GM18520 (cell line): Measurements from ENCODE around the gene ADAM12.
"Not testable (repeated sequence)": the region's sequence is repeated elsewhere in the genome, so short reads cannot be mapped to it uniquely, and the experiment has no call there.

ENCODE experiments used
- ATAC-seq: cut with Tn5 transposase; IDR thresholded peaks from one replicate; pipeline ENCODE4 v1.9.1; 2021; ENCODE audit not compliant: unreplicated experiment

Gene ADAM12

GRCh38 chr10:126374435-126374834, 13.8 kb downstream of the ADAM12 start:
- ATAC-seq, result no peak

- no peak for ATAC-seq
Observed at GRCh38 chr10:126373972-126374371, 14.3 kb downstream of the ADAM12 start.

GRCh38 chr10:126373147-126373546, 15.1 kb downstream of the ADAM12 start:
- ATAC-seq, result no peak

- no peak for ATAC-seq
Observed at GRCh38 chr10:126372396-126372795, 15.9 kb downstream of the ADAM12 start.

GRCh38 chr10:126369125-126369710, 19.1 kb downstream of the ADAM12 start:
- no peak for ATAC-seq

GRCh38 chr10:126357169-126357568, 31.1 kb downstream of the ADAM12 start:
- no peak for ATAC-seq

GRCh38 chr10:126353666-126354065, 34.6 kb downstream of the ADAM12 start:
- ATAC-seq, result no peak

GRCh38 chr10:126352453-126352852, 35.8 kb downstream of the ADAM12 start:
- ATAC-seq, result no peak

GRCh38 chr10:126351021-126351420, 37.3 kb downstream of the ADAM12 start:
- no peak for ATAC-seq

GRCh38 chr10:126350216-126350992, 37.9 kb downstream of the ADAM12 start:
- no peak for ATAC-seq

- no peak for ATAC-seq
Observed at GRCh38 chr10:126349676-126350075, 38.6 kb downstream of the ADAM12 start.

- no peak for ATAC-seq
Observed at GRCh38 chr10:126349101-126349500, 39.2 kb downstream of the ADAM12 start.

GRCh38 chr10:126343496-126343895, 44.8 kb downstream of the ADAM12 start:
- not testable (repeated sequence) for ATAC-seq

- ATAC-seq, result no peak
Observed at GRCh38 chr10:126342680-126343079, 45.6 kb downstream of the ADAM12 start.

GRCh38 chr10:126341491-126341890, 46.8 kb downstream of the ADAM12 start:
- no peak for ATAC-seq

GRCh38 chr10:126337251-126337810, 50.9 kb downstream of the ADAM12 start:
- ATAC-seq, result no peak

GRCh38 chr10:126336801-126337200, 51.5 kb downstream of the ADAM12 start:
- no peak for ATAC-seq

GRCh38 chr10:126334272-126334671, 54.0 kb downstream of the ADAM12 start:
- no peak for ATAC-seq

- ATAC-seq, result no peak
Observed at GRCh38 chr10:126332576-126332975, 55.7 kb downstream of the ADAM12 start.

GRCh38 chr10:126331101-126331500, 57.2 kb downstream of the ADAM12 start:
- ATAC-seq, result no peak

- no peak for ATAC-seq
Observed at GRCh38 chr10:126324826-126325225, 63.5 kb downstream of the ADAM12 start.

- ATAC-seq, result no peak
Observed at GRCh38 chr10:126321440-126321839, 66.8 kb downstream of the ADAM12 start.
